GM18502 (cell line): ENCODE measurements around the gene TP53I11.

Experiments
- ATAC-seq: cut with Tn5 transposase; IDR thresholded peaks from one replicate; pipeline ENCODE4 v1.9.1; 2021; ENCODE audit warnings: mild to moderate bottlenecking; ENCODE audit not compliant: unreplicated experiment, poor library complexity

Gene TP53I11, protein sequence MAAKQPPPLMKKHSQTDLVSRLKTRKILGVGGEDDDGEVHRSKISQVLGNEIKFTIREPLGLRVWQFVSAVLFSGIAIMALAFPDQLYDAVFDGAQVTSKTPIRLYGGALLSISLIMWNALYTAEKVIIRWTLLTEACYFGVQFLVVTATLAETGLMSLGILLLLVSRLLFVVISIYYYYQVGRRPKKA

DNA sequence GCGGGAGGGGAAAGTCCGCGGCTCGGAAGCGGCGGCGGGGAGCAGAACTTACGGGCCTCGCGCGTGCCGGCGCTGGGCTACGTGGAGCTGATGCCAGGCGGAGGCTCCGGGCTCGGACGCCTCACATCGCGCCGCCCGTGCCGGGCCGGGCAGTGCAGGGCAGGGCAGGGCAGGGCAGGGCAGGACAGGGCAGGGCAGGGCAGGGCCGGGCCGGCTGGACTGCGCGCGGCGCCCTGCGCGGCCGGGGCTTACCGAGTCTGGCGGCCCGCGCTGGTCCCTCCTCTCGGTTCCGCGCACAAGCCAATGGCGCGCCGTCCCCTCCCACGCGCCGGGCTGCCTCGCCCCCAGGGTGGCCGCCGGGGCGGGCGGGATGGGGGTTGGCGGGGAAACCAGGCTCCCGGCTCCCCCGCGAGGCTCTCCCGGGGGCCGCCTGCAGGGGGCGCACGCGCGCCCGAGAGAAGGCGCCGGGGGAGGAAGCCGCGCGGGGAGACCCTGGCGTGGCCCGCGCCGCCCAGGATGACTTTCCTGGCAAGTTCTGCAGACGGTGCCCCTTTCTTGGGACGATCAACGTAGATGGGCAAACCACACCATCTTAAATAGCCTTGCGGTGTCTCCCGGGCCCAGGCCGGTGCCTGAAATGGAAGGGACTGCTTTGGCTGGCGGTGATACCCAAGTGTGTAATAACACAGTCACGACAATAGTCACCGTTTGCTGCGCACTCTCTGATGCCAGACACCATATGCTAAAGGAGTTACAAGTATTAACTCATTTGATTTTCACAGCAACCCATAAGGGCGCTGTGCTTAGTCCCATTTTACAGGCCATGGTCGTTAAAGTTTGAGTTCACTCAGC, at the start of gene TP53I11:
TSS of gene TP53I11 (minus strand) at position 259 of the 852 bp plus-strand sequence. CDS start 12,548 bp downstream, outside the sequence.
- ATAC-seq = no peak

DNA sequence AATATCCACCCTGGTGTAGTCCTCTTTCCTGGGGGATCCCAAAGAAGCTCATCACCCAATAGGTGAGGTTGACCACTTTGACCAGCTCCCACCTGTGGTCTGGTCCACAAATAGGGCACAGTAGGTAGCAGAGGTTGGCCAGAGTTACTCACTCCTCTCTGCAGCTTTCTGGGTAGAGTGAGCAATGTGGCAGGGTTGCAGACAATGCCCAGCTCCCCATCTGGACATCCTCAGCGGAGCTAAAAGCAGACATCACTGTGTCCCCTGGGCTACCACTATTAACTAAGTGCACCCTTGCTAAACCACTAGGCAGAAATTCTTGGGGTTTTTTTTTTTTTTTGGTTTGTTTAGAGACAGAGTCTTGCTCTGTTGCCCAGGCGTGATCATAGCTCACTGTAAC, 48.4 kb upstream of the TP53I11 start:
- no peak for ATAC-seq

- ATAC-seq = no peak
Observed at GRCh38 chr11:44998051-44998450, 47.4 kb upstream of the TP53I11 start.

GRCh38 chr11:44997566-44997965, 46.9 kb upstream of the TP53I11 start:
- ATAC-seq = no peak

GRCh38 chr11:44994753-44995152, 44.1 kb upstream of the TP53I11 start:
- ATAC-seq = no peak

DNA sequence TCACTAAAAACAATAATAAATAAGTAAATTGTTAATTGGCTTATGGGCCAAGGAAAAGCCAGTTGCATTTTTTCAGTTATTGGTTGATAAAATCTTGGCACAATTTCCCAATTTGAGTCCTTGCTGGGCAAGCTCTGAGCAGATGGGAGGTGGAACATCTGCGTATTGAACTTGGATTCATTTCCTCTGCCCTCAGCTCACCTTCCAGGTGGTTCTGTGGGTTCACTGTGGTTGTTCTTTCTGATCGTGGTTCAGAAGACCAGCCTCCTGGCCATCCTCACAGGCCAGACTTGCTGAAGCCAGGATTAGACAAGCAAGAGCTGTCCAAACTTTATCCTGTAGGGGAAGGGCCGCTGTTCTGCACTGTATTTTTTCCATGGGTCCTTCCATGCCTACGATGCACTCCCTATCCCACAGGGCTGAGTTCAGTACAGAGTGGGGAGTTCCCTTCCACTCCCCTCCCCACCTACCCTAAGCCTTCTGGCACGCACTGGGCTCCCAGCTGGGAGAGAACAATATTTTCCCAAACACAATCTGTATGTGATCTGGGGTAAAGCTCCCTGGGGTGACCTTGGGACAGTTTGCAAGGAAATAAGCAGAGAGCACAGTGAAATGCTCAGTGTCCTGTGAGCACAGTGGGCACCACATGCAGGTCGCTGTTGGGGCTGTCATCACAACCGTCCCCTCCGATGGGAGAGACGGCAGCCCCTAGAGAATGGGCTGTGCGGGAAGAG, 43.5 kb upstream of the TP53I11 start:
- no peak for ATAC-seq

GRCh38 chr11:44992774-44993173, 42.1 kb upstream of the TP53I11 start:
- ATAC-seq = no peak

- no peak for ATAC-seq
Observed at GRCh38 chr11:44992181-44992582, 41.5 kb upstream of the TP53I11 start.

GRCh38 chr11:44990665-44991064, 40.0 kb upstream of the TP53I11 start:
- ATAC-seq = no peak

- ATAC-seq = no peak
Observed at GRCh38 chr11:44989831-44990566, 39.3 kb upstream of the TP53I11 start.

GRCh38 chr11:44988981-44989635, 38.4 kb upstream of the TP53I11 start:
- no peak for ATAC-seq

DNA sequence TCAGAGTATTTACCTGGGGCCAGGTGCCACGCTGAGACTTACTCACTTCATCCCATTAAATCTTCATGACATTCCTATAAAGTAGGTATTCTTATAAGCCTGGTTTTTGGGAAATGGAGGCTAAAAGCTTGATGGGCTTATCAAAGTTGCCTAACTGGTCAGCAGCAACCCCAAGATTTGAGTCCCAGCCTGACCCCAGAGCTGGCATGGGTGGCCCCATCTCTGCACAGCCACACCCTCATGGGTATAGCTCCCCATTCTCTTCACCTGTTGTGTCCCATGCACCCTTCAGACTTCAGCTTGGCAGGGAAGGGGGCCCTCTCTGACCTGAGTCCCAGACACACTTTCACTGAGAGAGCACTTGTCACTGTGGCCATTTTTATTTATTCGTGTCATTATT, 37.4 kb upstream of the TP53I11 start:
- no peak for ATAC-seq

DNA sequence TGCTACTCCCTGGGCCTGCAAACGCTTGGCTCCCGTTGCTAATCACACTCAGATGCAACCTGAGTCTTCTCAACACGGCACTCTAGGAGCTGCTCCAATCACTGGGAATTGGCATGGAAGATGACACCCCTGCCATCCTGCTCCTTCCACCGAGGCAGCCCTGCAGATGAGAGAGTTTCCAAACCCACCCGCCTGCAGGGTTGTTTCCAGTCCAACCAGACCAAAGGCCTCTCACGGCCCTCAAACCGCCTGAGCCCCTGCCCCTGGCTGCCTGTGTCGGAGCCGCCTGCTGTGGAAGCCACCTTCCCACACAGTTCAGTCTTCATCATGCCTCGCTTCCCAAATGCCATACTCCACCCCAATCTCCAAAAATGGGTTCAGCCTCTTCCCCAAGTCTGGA, 36.8 kb upstream of the TP53I11 start:
- no peak for ATAC-seq

DNA sequence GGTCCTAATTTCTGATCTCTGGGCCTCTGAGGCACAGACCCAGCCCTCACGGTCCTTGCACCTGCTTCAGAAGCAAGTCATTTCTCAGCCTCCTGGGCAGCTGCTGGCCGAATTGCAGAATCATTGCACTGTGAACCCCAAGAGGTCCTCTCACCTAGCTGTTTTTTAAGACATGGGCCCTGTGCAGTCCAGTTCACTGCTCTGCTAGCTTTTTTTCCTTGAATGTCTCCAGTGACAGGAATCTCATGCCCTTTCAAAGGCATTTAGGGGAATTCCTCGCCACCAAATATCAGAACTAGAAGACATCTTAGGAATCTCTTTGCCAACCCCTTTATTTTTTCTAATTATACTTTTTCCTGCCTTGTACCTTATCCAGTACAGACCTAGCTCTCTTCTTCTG, 35.6 kb upstream of the TP53I11 start:
- no peak for ATAC-seq

DNA sequence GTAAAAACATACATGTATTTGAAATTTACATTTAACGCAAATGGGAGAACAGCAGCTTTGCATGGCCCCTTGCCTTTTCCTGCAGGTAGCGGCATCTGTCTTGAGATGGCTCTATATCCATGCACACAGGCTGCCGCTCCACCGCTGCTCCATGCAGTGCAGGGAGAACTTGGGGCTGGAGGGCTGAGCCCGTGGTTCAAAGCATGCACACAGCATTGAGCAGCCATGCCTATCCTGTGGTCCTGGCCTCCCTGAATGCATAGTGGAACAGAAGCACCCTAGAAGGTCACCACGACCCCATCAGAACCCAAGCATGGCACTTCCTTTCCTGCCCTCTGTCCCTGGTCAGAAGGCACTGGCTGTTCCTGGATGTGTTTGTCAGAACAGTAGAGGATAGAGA, 35.0 kb upstream of the TP53I11 start:
- no peak for ATAC-seq

- ATAC-seq = no peak
Observed at GRCh38 chr11:44983786-44984185, 33.1 kb upstream of the TP53I11 start.

GRCh38 chr11:44982496-44983062, 31.9 kb upstream of the TP53I11 start:
- no peak for ATAC-seq

DNA sequence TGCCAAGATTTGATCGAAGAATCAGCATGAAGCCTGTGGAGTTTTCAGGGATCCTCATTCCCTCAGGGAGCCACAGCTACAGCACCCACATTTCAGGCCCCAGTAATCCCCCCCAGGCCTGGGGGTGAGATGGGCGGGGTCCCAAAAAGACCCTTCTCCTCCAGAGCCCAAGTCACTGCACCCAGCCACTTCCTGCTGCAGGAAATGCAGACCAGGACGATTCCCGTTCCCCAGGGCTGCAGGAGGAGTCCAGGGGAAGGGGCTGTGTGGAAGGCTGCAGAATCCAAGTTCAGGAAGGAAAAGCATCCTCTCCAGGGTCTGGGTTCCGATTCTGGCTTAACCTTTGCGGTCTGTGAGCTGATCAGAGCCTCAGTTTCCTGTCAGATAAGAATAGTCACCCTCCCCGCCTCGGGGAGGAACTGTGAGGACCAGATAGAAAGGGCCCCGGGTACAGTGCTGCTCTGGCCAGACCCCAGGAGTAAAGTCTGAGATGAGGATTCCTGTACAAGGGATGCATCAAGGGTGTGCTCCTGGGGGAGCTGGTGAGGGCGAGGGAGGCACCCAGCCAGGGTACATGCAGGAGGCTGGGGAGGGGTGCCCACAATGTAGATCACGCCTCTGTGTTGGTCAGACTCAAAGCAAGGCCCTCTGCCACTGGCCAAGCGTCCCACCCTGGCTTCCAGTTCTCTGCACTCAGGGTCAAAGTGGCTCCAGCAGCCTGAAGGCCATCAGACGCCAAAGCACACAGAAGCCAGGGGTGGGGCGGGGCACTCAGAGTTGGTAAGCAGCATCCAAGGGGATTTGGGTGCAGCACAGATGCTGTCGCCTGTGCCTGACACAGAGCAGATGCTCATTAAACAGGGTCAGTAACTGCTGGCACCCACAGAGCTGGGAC, 30.1 kb upstream of the TP53I11 start:
- no peak for ATAC-seq
